Skeletal muscle tissue (tissue), 4 donors: Measurements from ENCODE around the gene DIAPH3. TPM values are rescaled to one million over a fixed set of nuclear protein-coding genes. Genes with fewer than 3 reads are reported as not detected.

Experiments
- H3K27ac ChIP-seq: one replicate; pipeline ENCODE4 v1.7.0; 2013; ENCODE audit warnings: mild to moderate bottlenecking, low read depth, low read length, inconsistent platforms
- H3K27me3 ChIP-seq, 3 donors: one replicate each; pipeline ENCODE4 v1.7.0; 2013; ENCODE audit warnings: low read length in 3 of 3; ENCODE audit not compliant: control insufficient read depth in 3 of 3, insufficient read depth in 3 of 3
- H3K36me3 ChIP-seq, 3 donors: one replicate each; pipeline ENCODE4 v1.7.0; 2013; ENCODE audit warnings: low read length in 3 of 3; ENCODE audit not compliant: control insufficient read depth in 3 of 3, insufficient read depth in 3 of 3
- H3K4me1 ChIP-seq, 3 donors: one replicate each; pipeline ENCODE4 v1.7.0; 2013; ENCODE audit warnings: low read length in 3 of 3, mild to moderate bottlenecking in 3 of 3; ENCODE audit not compliant: control insufficient read depth in 3 of 3, insufficient read depth in 3 of 3
- H3K4me3 ChIP-seq, 3 donors: one replicate each; pipeline ENCODE4 v1.7.0; 2013; ENCODE audit warnings: low read length in 3 of 3
- H3K9ac ChIP-seq, 3 donors: one replicate each; pipeline ENCODE4 v1.7.0; 2013; ENCODE audit warnings: low read length in 3 of 3, mild to moderate bottlenecking in 3 of 3, moderate library complexity in 2 of 3, low read depth in 1 of 3
- H3K9me3 ChIP-seq, 3 donors: one replicate each; pipeline ENCODE4 v1.7.0; 2013; ENCODE audit warnings: low read length in 3 of 3; ENCODE audit not compliant: control insufficient read depth in 3 of 3
- total RNA-seq: library from RNA; depleted of rRNA; stranded (reverse); fragments of >200 nt; gene quantifications from one replicate; pipeline ENCODE4 v1.2.3, GENCODE V29; 2014
- donor health status: Osteomylitis.

Gene DIAPH3
- total RNA-seq, 1 donor from 2014 or later, result 3.7 TPM

DNA sequence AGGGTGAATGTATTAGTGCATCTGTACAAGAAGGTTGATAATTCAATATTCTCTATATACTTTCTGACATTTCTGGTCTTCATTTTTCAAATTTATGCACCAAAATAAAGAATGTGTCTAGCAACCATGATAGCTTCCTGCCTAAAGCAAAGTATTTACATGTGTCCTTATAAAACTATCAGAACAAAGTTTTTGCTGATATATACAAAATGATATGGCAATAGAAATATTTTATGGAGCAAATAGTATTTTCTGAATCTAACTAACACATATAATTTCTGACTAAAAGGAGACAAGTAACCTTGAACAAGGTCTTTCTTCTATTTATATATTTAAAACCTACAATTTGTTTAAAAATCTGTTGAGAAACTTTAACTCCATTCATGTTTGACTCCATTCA lies 184.9 kb downstream of the DIAPH3 start:
- no peak overlapping the region for H3K9ac ChIP-seq
- H3K27me3 ChIP-seq, result no peaks in the 10 kb centered on the region

DNA sequence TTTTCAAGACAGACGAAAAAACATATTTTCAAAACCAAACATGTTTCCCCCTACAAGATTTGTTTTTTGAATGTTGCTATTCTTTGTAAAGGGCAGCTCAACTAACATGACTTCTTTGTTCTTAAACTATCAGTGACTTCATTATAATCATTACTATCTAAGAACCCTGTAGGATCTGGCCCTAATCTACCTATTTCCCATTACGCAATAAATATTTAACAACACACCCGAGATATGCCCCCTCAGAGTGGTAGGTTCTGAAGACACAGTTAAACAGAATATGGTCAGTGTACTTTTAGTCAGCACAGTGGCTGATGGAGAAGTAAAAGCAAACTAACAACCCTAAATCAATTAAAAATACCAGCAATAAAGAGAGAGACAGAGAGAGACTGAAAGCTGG lies 186.9 kb downstream of the DIAPH3 start:
- no peak overlapping the region for H3K9ac ChIP-seq
- no peaks in the 10 kb centered on the region for H3K4me1 ChIP-seq
- H3K27ac ChIP-seq, result no peak overlapping the region
- H3K9me3 ChIP-seq, result no peaks in the 10 kb centered on the region
- no peaks in the 10 kb centered on the region for H3K27me3 ChIP-seq
- no peaks in the 10 kb centered on the region for H3K36me3 ChIP-seq
- no peak overlapping the region for H3K4me3 ChIP-seq

More for the DNA sequence above, 184.9 kb downstream of the DIAPH3 start:
- H3K4me1 ChIP-seq, result no peaks in the 10 kb centered on the region
- no peak overlapping the region for H3K27ac ChIP-seq
- H3K36me3 ChIP-seq, result no peaks in the 10 kb centered on the region
- no peaks in the 10 kb centered on the region for H3K9me3 ChIP-seq
- H3K4me3 ChIP-seq, result no peak overlapping the region

DNA sequence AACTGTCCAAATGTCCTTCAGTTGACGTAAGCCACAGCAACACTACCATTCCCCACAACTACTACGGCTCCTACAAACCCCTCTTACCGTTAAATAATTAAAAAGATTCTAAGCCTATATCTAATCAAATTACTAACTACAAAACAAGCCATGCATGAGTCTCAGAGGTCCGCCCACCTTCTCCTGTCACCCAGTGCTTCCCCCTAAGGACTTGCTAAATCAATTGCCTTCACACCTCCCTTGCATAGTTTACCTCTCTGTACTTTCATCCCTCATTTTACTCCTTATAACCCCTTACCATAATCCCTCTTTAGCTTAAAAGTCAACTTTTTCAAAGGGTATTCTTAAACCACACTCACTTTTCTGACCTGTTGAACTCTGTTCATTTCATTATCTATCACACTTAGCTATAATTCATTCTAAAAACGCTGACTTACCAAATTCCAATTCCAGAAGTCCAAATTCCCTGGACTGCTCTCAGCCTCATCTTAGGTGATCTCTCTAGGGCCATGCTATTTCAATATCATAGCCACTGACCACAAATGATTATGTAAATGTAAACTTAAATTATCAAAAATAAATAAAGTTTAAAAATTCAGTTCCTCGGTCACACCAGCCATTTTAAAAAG lies 187.8 kb downstream of the DIAPH3 start:
- no peaks in the 10 kb centered on the region for H3K9me3 ChIP-seq
- H3K4me1 ChIP-seq, result no peaks in the 10 kb centered on the region
- no peaks in the 10 kb centered on the region for H3K27me3 ChIP-seq
- H3K36me3 ChIP-seq, result no peaks in the 10 kb centered on the region
- no peak overlapping the region for H3K27ac ChIP-seq
- no peak overlapping the region for H3K4me3 ChIP-seq
- no peak overlapping the region for H3K9ac ChIP-seq

DNA sequence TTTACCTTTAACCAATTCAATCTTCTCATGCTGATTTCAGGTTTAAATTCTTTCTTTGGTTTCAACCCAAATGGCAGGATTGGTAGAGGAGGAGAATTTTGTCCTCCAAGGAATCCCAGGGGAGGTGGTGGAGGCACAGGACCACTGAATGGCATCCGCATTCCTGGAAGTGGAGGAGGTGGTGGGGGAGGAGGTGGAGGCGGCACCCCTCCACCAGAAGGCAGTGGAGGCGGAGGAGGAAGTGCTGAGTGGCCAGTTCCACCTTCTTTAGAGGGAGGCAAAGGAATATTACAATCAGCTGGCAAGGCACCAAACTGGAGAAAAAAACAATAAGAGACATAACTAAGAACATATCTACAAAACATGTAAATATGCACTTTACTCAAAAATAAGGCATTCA lies 192.9 kb downstream of the DIAPH3 start:
- H3K27ac ChIP-seq, result no peak overlapping the region
- no peaks in the 10 kb centered on the region for H3K9me3 ChIP-seq
- H3K4me1 ChIP-seq, result no peaks in the 10 kb centered on the region
- no peaks in the 10 kb centered on the region for H3K27me3 ChIP-seq
- H3K4me3 ChIP-seq, result no peak overlapping the region
- no peak overlapping the region for H3K9ac ChIP-seq
- no peaks in the 10 kb centered on the region for H3K36me3 ChIP-seq

DNA sequence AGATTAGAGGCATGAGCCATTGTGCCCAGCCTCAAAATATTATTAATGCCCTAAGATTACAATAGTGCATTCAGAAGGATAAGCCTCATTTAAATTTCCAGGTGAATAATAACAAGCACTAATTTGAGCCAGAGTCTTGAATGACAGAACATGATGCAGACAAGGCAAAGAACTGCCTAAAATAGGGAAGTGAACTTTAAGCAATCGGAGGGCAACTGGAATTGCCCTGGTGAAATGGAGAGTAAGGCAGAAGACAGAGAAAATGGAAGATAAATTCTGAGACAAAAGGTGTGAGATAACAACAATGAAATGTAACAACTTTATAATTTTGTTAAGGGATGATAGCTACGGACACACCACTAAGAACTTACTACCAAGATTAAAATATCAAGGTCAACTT lies 199.9 kb downstream of the DIAPH3 start:
- no peak overlapping the region for H3K9ac ChIP-seq
- H3K27me3 ChIP-seq, result no peaks in the 10 kb centered on the region
- H3K27ac ChIP-seq, result no peak overlapping the region
- H3K9me3 ChIP-seq, result no peaks in the 10 kb centered on the region
- H3K36me3 ChIP-seq, result no peaks in the 10 kb centered on the region
- no peaks in the 10 kb centered on the region for H3K4me1 ChIP-seq
- H3K4me3 ChIP-seq, result no peak overlapping the region

DNA sequence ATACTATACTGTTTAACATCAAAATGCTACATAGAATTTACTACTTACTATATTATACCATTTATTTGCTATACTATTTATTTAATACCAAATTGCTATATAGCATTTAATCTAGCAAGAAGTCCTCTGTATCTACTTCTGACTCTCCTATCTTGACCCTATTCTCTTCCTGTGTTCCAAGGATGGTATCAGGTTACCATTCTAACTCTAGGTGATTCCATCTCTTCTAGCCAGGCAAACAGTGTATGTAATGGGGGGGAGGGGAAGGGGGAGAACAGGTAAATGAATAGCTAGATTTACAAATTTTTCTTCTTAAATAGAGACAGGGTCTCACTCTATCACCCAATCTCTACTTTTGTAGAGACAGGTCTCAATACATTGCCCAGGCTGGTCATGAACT lies 200.3 kb downstream of the DIAPH3 start:
- Histone ChIP-seq H3K36me3 (no peaks in the 10 kb centered on the region), H3K27ac (no peak overlapping the region), H3K27me3 (no peaks in the 10 kb centered on the region), H3K4me1 (no peaks in the 10 kb centered on the region), H3K4me3 (no peak overlapping the region), H3K9ac (no peak overlapping the region), H3K9me3 (no peaks in the 10 kb centered on the region)

DNA sequence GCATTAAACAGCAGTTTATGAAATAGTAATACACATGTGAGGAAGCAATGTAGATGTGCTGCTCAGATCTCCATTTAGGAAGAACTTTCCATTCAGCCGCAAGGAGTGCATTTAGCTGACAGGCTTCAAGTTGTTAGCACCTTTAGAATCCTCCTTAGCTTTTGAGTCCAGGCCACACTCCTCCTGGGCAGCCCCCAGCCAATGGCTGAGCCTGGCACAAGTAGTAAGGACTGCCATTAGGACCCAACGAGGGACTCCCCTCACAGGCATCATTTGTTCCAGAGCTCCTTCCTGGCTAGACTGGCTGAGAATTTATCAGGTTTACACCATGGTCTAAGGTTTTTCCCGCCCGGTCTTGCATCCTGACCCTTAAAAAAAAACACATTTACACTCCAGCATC lies 201.4 kb downstream of the DIAPH3 start:
- no peaks in the 10 kb centered on the region for H3K36me3 ChIP-seq
- H3K9me3 ChIP-seq, result no peaks in the 10 kb centered on the region
- no peak overlapping the region for H3K4me3 ChIP-seq

DNA sequence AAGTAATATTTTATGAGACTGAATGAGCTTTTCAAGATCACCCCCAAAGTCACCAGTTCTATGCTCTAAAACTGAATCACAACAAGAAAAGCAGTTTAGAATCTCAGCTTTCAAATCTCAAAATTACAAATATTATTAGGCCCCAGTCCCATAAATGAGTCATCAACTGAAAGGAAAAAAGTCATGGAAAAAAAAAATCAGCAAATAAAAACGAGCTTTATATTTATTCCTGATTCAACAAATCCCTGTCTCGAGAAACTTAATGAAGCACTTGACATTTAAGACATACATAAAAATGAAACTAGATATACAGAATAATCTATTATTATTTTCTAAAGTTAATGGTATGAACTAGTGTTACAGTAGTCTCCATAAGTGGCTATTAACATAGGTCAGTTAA lies 203.0 kb downstream of the DIAPH3 start:
- Histone ChIP-seq H3K4me3 (no peak overlapping the region), H3K9me3 (no peaks in the 10 kb centered on the region), H3K4me1 (no peaks in the 10 kb centered on the region), H3K27me3 (no peaks in the 10 kb centered on the region), H3K9ac (no peak overlapping the region), H3K36me3 (no peaks in the 10 kb centered on the region), H3K27ac (no peak overlapping the region)

More for the DNA sequence above, 201.4 kb downstream of the DIAPH3 start:
- Histone ChIP-seq H3K4me1 (no peaks in the 10 kb centered on the region), H3K27me3 (no peaks in the 10 kb centered on the region), H3K27ac (no peak overlapping the region), H3K9ac (no peak overlapping the region)

DNA sequence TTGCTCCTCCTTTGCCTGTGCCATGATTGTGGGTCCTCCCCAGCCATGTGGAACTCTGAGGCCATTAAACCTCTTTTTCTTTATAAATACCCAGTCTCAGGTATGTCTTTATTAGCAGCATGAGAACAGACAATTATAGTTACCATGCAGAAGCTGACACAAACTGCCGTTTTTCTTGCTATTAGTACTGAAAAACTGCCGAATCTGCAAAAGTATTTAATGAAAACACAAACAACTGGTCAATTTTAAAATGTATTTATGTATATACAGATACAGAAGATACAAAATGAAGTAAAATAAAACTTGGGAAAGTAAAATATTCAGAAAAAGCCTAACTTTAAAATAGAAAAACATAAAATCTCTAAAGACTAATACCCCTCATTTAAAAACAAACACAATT lies 206.3 kb downstream of the DIAPH3 start:
- H3K36me3 ChIP-seq, result no peaks in the 10 kb centered on the region
- H3K9me3 ChIP-seq, result no peaks in the 10 kb centered on the region
- H3K27ac ChIP-seq, result no peak overlapping the region
- no peak overlapping the region for H3K4me3 ChIP-seq
- H3K27me3 ChIP-seq, result no peaks in the 10 kb centered on the region
- H3K4me1 ChIP-seq, result no peaks in the 10 kb centered on the region
- H3K9ac ChIP-seq, result no peak overlapping the region

DNA sequence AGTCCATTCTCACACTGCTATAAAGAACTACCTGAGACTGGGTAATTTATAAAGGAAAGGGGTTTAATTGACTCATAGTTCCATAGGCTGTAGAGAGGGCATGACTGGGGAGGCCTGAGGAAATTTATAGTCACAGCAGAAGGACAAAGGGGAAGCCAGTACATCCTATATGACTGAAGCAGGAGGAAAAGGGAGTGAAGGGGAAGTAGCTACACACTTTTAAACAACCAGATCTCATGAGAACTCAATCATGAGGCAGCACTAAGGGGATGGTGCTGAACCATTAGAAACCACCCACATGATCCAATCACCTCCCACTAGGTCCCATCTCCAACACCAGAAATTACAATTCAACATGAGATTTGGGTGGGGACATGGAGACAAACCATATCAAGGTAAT lies 209.1 kb downstream of the DIAPH3 start:
- Histone ChIP-seq H3K4me1 (no peaks in the 10 kb centered on the region), H3K27ac (no peak overlapping the region), H3K4me3 (no peak overlapping the region), H3K9ac (no peak overlapping the region), H3K27me3 (no peaks in the 10 kb centered on the region), H3K36me3 (no peaks in the 10 kb centered on the region), H3K9me3 (no peaks in the 10 kb centered on the region)

DNA sequence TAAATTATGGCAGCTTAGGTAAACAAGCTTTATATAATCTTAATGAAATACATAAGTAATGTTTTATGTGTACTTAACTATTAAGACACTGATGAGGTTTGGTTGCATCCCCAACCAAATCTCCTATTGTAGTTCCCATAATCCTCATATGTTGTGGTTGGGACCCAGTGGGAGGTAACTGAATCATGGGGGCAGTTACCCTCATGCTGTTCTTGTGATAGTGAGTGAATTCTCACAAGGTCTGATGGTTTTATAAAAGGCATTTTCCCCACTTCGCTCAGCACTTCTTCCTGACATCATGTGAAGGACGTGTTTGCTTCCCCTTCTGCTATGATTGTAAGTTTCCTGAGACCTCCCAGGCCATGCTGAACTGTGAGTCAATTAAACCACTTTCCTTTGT lies 212.7 kb downstream of the DIAPH3 start:
- Histone ChIP-seq H3K27ac (no peak overlapping the region), H3K27me3 (no peaks in the 10 kb centered on the region), H3K9me3 (no peaks in the 10 kb centered on the region), H3K36me3 (no peaks in the 10 kb centered on the region), H3K9ac (no peak overlapping the region), H3K4me1 (no peaks in the 10 kb centered on the region), H3K4me3 (no peak overlapping the region)
